ENCODE results near the gene AIFM3.
"Not testable (repeated sequence)": the region's sequence is repeated elsewhere in the genome, so short reads cannot be mapped to it uniquely, and the experiment has no call there.

Gene AIFM3, protein sequence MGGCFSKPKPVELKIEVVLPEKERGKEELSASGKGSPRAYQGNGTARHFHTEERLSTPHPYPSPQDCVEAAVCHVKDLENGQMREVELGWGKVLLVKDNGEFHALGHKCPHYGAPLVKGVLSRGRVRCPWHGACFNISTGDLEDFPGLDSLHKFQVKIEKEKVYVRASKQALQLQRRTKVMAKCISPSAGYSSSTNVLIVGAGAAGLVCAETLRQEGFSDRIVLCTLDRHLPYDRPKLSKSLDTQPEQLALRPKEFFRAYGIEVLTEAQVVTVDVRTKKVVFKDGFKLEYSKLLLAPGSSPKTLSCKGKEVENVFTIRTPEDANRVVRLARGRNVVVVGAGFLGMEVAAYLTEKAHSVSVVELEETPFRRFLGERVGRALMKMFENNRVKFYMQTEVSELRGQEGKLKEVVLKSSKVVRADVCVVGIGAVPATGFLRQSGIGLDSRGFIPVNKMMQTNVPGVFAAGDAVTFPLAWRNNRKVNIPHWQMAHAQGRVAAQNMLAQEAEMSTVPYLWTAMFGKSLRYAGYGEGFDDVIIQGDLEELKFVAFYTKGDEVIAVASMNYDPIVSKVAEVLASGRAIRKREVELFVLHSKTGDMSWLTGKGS

DNA sequence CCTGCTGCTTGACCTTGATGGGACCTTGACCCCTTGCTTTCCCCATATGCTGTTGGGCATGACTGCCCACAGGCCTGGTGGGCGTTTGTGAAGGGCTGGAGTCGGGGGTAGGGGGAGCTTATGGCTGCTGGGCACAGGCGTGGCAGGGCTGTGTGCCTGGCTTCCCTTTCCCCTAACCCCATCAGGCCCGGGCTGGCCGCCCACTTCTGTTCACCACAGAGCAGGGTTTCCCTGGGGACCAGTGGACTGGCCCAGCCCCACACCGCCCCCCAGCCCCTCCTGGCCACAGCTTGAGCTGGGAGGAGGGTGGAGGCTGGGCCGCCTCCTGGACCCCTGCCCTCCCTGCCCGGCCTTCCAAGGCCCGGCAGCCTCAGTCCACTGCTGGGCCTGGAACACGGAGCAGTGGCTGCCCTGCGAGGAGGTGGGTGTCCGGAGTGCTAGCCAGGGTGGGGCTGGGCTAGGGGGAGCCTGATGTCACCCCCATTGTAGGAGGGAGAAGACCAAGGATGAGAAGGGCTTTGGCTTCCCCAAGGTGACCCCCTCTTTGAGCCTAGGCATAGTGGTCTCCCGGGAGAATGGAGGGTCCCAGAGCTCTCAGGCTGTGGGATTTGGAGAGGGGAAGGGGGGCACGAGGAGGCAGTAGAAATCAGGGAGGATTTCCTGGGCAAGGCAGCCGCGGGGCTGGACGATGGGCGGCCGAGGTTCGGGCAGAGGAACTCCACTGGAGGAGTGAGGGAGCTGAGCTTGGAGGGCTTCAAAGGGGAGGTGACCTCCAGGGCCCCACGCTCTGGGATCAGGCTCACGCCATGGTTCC is at the start of gene AIFM3:
Gene AIFM3 (plus strand): TSS at position 373 of the 814 bp plus-strand sequence. CDS start 690 bp downstream, outside the sequence.
- Mint-ChIP-seq H3K4me1 (ENCODE audit: low read depth) (peaks cover 8% of the 10 kb centered on the region), H3K27ac (no peak within 1 kb of the TSS), H3K9me3 (ENCODE audit: low read depth) (no peaks in the 10 kb centered on the region), H3K4me3 (no peak within 1 kb of the TSS), H3K27me3 (peaks cover 2% of the 10 kb centered on the region), H3K36me3 (no peaks in the 10 kb centered on the region)

DNA sequence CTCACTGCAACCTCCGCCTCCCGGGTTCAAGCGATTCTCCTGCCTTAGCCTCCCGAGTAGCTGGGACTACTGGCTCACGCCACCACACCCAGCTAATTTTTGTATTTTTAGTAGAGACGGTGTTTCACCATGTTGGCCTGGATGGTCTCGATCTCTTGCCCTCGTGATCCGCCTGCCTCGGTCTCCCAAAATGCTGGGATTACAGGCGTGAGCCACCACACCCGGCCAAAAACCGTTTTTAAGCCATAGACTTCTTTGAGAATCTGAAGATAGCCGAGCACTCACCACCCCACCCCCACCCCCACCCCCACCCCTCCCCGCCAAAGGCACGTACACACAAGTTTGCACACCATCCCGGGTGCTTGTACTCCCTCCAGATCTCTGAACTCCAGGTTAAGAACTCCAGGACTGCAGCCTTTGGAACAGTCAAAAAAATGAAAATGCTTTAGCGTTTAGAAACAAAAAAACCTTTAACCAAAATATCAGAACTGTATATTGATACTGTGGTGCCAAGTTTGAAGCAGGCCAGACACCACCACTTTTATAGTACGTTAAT is 48.3 kb upstream of the AIFM3 start:
- Mint-ChIP-seq H3K27ac (peak overlapping the region; percentile 92), H3K4me3 (peak overlapping the region; percentile 96), H3K9me3 (ENCODE audit: low read depth) (no peaks in the 10 kb centered on the region), H3K36me3 (peaks cover 7% of the 10 kb centered on the region), H3K27me3 (no peaks in the 10 kb centered on the region), H3K4me1 (ENCODE audit: low read depth) (peaks cover 34% of the 10 kb centered on the region)

DNA sequence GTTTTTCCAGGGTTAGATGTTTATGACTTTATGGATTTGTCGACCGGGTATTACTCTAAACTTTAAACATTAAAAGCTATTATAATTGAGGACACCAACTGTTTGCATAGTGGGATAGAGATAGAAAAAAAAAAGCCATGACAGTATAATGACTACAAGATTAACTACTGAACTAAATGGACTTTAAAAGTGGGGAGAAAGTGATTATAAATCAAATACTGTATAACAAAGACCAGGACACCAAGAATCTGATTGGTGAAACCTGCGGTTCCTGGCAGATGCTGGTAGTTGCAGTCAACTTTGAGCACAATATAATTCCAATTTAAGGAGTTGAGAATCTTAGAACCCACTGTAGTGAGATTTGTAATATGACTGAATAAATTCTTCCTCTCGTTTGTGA is 47.3 kb upstream of the AIFM3 start:
- Mint-ChIP-seq H3K27me3 (no peaks in the 10 kb centered on the region), H3K4me3 (peak overlapping the region; percentile 96), H3K27ac (no peak overlapping the region), H3K4me1 (ENCODE audit: low read depth) (peaks cover 41% of the 10 kb centered on the region), H3K36me3 (peaks cover 7% of the 10 kb centered on the region), H3K9me3 (ENCODE audit: low read depth) (no peaks in the 10 kb centered on the region)

DNA sequence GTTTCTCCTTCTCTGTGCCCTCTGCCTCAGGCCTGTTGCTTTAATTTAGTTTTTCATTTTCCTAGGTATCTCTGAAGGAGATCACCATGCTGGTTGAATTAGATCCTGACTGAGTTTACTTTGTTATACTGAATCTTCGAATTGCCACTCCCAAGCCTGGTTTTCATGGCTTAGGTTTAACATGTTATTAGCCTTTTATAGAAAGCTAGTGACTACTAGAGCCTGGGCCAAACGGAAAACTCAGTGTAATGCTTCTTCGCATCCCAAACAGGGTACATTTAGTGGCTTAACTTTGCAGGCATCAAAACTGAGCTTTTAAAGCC is 46.2 kb upstream of the AIFM3 start:
- Mint-ChIP-seq H3K9me3 (ENCODE audit: low read depth) (no peaks in the 10 kb centered on the region), H3K4me1 (ENCODE audit: low read depth) (peaks cover 50% of the 10 kb centered on the region), H3K27me3 (no peaks in the 10 kb centered on the region), H3K36me3 (peaks cover 7% of the 10 kb centered on the region), H3K27ac (peak overlapping the region; percentile 69), H3K4me3 (peak overlapping the region; percentile 96)

DNA sequence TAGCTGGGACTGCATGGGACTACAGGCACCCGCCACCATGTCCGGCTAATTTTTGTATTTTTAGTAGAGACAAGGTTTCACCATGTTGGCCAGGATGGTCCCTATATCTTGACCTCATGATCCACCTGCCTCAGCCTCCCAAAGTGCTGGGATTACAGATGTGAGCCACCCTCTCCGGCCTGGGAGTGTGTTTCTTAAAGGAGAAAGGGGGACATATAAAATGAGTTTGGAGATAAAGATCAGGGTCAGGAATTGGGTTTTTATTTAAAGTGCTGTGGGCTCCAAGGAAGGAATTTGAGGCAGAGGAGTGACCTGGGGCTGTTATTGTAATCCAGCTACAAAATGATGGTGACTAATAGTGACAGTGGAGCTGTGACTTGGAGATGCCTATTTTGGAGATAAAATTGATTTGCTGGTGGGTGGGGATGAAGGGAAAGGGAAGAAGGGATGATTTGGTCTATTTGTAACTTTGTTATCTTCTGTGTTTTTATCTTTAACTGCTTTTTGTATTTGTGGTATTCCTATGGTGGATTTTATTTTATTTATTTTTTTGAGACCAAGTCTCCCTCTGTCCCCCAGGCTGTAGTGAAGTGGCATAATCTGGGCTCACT is 44.8 kb upstream of the AIFM3 start:
- Mint-ChIP-seq H3K27ac (peak overlapping the region; percentile 50), H3K36me3 (peaks cover 7% of the 10 kb centered on the region), H3K4me1 (ENCODE audit: low read depth) (peaks cover 55% of the 10 kb centered on the region), H3K9me3 (ENCODE audit: low read depth) (no peaks in the 10 kb centered on the region), H3K27me3 (no peaks in the 10 kb centered on the region), H3K4me3 (peak overlapping the region; percentile 60)

DNA sequence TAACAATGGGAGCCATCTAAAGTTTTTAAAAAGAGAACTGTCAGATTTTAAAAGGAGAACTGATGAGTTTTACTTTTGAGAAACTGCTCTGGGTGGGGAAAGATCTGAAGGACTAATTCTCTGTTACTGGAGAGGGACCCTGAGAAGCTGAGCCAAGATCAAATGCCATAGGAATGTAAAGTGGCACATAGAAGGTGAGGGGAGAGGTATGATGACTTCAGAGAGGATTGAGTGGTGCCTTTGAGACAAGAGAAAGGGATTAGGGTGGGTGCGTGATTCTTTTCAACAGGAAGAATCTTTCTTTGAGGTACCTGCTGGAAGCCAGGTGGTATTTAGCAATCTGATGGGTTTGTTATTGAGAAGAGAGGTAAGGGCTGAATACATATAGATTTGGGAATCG is 40.8 kb upstream of the AIFM3 start:
- Mint-ChIP-seq H3K36me3 (peaks cover 4% of the 10 kb centered on the region), H3K27me3 (no peaks in the 10 kb centered on the region), H3K4me3 (peak overlapping the region; percentile 59), H3K9me3 (ENCODE audit: low read depth) (no peaks in the 10 kb centered on the region), H3K4me1 (ENCODE audit: low read depth) (peaks cover 60% of the 10 kb centered on the region), H3K27ac (peak overlapping the region; percentile 76)

DNA sequence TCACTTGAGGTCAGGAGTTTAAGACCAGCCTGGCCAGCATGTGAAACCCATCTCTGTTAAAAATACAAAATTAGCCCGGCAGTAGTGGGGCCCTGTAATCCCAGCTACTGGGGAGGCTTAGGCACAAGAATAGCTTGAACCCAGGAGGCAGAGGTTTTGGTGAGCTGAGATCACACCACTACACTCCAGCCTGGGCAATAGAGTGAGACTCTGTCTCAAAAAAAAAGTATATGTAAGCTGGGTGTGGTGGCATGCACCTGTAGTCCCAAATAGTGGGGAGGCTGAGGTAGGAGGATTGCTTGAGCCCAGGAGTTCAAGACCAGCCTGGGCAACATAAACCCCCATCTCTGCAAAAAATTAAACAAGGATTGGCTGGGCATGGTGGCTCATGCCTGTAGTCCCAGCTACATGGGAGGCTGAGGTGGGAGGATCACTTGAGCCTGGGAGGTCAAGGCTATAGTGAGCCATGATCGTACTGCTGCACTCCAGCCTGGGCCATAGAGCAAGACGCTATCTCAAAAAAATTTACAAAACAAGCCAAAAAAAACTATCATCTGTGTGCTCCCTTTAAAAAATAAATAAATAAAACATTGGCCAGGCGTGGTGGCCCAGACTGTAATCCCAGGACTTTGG is 39.0 kb upstream of the AIFM3 start:
- no peaks in the 10 kb centered on the region for H3K9me3 Mint-ChIP-seq (ENCODE audit: low read depth)
- no peaks in the 10 kb centered on the region for H3K27me3 Mint-ChIP-seq
- no peak overlapping the region for H3K27ac Mint-ChIP-seq
- peaks cover 58% of the 10 kb centered on the region for H3K4me1 Mint-ChIP-seq (ENCODE audit: low read depth)
- H3K4me3 Mint-ChIP-seq, result no peak overlapping the region
- H3K36me3 Mint-ChIP-seq, result peaks cover 4% of the 10 kb centered on the region

DNA sequence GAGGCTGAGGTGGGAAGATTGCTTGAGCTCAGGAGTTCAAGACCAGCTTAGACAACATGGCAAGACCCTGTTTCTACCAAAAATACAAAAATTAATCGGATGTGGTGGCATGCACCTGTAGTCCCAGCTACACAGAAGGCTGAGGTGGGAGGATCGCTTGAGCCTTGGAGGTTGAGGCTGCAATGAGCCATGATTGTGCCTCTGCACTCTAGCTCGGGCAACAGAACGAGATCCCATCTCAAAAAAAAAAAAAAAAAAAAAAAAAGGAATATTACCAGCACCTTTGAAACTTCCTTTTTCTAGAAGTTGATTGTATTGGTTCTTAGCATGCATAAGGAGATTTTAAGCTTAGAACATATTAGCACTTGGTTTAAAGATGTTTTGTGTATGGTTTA is 38.5 kb upstream of the AIFM3 start:
- Mint-ChIP-seq H3K36me3 (peaks cover 4% of the 10 kb centered on the region), H3K4me1 (ENCODE audit: low read depth) (peaks cover 61% of the 10 kb centered on the region), H3K27me3 (no peaks in the 10 kb centered on the region), H3K27ac (no peak overlapping the region), H3K4me3 (no peak overlapping the region), H3K9me3 (ENCODE audit: low read depth) (no peaks in the 10 kb centered on the region)

DNA sequence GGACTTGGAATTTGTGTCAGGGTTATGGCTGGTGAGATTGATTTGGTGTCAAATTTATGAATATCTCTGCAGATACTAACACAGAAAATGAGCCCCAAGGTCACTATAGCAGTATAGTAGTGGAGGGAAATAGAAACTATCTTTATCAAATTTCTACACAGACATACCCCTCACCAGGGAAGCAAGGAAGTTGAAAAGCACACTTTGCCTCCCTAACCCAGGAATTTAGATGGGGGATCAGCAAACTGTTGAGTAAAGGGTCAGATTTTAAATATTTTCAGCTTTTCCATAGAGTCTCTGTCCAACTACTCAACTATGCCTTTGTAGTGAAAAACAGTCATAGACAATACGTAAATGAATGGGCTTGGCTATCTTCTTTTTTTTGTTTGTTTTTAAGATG is 37.1 kb upstream of the AIFM3 start:
- Mint-ChIP-seq H3K4me3 (peak overlapping the region; percentile 6), H3K36me3 (peaks cover 4% of the 10 kb centered on the region), H3K27me3 (no peaks in the 10 kb centered on the region), H3K27ac (peak overlapping the region; percentile 24), H3K9me3 (ENCODE audit: low read depth) (no peaks in the 10 kb centered on the region), H3K4me1 (ENCODE audit: low read depth) (peaks cover 62% of the 10 kb centered on the region)

DNA sequence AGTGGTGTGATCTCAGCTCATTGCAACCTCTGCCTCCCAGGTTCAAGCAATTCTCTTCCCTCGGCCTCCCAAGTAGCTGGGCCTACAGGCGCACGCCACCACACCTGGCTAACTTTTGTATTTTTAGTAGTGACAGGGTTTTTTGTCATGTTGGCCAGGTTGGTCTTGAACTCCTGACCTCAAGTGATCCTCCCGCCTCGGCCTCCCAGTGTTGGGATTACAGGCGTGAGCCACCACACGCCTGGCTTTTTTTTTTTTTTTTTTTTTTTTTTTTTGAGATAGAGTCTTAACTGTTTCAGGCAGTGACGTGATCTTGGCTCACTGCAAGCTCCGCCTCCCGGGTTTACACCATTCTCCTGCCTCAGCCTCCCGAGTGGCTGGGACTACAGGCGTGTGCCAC is 36.6 kb upstream of the AIFM3 start:
- H3K27ac Mint-ChIP-seq; H3K9me3 Mint-ChIP-seq (ENCODE audit: low read depth); H3K4me3 Mint-ChIP-seq; H3K36me3 Mint-ChIP-seq; H3K27me3 Mint-ChIP-seq: not testable (repeated sequence)
- H3K4me1 Mint-ChIP-seq (ENCODE audit: low read depth), result peaks cover 62% of the 10 kb centered on the region

DNA sequence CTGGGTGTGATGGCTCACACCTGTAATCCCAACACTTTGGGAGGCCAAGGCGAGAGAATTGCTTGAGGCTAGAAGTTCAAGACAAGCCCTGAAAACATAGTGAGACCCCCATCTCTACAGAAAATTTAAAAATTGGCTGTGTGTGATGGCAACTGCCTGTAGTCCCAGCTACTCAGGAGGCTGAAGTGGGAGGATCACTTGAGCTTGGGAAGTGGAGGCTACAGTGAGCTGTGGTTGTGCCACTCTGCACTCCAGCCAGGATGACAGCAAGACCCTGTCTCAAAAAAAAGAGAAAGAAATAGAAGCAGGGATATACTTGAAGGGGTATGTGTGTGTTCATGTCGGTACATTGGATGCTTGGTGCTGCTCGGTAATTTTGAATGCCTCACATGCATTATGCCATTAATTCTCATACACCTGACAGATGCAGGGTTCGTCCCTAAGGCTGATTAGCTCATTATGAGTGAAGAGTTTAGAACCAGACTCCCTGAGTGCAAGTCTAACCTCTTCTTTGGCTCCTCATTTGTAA is 35.9 kb upstream of the AIFM3 start:
- no peak overlapping the region for H3K4me3 Mint-ChIP-seq
- H3K4me1 Mint-ChIP-seq (ENCODE audit: low read depth), result peaks cover 60% of the 10 kb centered on the region
- no peaks in the 10 kb centered on the region for H3K9me3 Mint-ChIP-seq (ENCODE audit: low read depth)
- H3K27ac Mint-ChIP-seq, result no peak overlapping the region
- H3K27me3 Mint-ChIP-seq, result no peaks in the 10 kb centered on the region
- H3K36me3 Mint-ChIP-seq, result peaks cover 4% of the 10 kb centered on the region

DNA sequence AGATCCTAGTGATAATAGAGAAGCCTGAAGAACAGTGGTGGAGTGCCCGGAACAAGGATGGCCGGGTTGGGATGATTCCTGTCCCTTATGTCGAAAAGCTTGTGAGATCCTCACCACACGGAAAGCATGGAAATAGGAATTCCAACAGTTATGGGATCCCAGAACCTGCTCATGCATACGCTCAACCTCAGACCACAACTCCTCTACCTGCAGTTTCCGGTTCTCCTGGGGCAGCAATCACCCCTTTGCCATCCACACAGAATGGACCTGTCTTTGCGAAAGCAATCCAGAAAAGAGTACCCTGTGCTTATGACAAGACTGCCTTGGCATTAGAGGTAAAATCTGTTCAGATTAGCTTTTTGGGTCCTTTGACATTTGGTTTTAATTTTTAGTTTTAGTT is 33.1 kb upstream of the AIFM3 start:
- Mint-ChIP-seq H3K4me3 (no peak overlapping the region), H3K36me3 (peaks cover 6% of the 10 kb centered on the region), H3K4me1 (ENCODE audit: low read depth) (peaks cover 76% of the 10 kb centered on the region), H3K9me3 (ENCODE audit: low read depth) (no peaks in the 10 kb centered on the region), H3K27me3 (no peaks in the 10 kb centered on the region), H3K27ac (no peak overlapping the region)

DNA sequence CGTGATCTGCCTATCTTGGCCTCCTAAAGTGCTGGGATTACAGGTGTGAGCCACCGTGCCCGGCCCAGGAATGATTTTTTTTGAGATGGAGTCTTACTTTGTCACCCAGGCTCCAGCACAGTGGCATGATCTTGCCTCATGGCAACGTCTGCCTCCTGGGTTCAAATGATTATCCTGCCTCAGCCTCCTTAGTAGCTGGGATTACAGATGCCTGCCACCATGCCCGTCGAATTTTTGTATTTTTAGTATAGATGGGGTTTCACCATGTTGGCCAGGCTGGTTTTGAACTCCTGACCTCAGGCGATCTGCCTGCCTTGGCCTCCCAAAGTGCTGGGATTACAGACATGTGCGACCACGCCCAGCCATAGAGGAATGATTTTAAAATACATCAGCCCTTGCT is 32.0 kb upstream of the AIFM3 start:
- not testable (repeated sequence) for H3K4me3 Mint-ChIP-seq; H3K36me3 Mint-ChIP-seq; H3K27me3 Mint-ChIP-seq; H3K27ac Mint-ChIP-seq; H3K9me3 Mint-ChIP-seq (ENCODE audit: low read depth)
- peaks cover 77% of the 10 kb centered on the region for H3K4me1 Mint-ChIP-seq (ENCODE audit: low read depth)

DNA sequence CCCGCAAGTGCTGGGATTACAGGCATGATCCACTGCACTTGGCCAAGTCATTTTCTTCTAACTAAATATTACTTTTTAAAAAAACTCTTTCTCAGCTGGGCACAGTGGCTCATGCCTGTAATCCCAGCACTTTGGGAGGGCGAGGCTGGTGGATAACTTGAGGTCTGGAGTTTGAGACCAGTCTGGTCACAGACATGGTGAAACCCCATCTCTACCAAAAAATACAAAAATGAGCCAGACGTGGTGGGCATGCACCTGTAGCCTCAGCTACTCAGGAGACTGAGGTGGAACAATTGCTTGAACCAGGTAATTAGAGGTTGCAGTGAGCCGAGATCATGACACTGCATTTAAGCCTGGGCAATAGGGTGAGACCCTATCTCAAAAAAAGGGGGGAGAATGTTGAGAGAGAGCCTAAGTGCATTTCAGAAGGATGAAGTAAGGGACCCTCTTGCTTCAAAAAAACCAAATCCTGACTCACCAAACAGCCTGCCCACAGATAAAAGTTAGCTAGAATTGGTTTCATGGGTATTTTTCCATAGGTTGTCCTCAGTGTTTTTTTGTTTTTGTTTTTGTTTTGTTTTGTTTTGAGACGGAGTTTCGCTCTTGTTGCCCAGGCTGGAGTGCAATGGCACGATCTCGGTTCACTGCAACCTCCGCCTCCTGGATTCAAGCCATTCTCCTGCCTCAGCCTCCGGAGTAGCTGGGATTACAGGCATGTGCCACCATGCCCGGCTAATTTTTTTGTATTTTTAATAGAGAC is 31.1 kb upstream of the AIFM3 start:
- peaks cover 79% of the 10 kb centered on the region for H3K4me1 Mint-ChIP-seq (ENCODE audit: low read depth)

More for the DNA sequence above, 31.1 kb upstream of the AIFM3 start:
- H3K4me3 Mint-ChIP-seq, result peak overlapping the region; percentile 52
- H3K27ac Mint-ChIP-seq, result peak overlapping the region; percentile 23
- H3K36me3 Mint-ChIP-seq; H3K27me3 Mint-ChIP-seq; H3K9me3 Mint-ChIP-seq (ENCODE audit: low read depth): not testable (repeated sequence)

Data from activated naive CD8-positive, alpha-beta T cell (primary cell).